Activated T-helper 9 cell treated with anti-CD3 and anti-CD28 coated beads, Interleukin-2, amount 50 U/mL, for 16 hours (primary cell): ENCODE data around the gene PPIA.

Source experiments
- DNase-seq: peaks from one replicate; pipeline ENCODE4 v3.0.0-alpha.2; 2020; ENCODE audit warnings: low read depth

The PPIA gene

GRCh38 chr7:44796504-44797328, at the start of gene PPIA:
Gene PPIA (plus strand): TSS chr7:44796681. CDS start chr7:44796725, 44 bp downstream.
- DNase-seq: peak; percentile 98

GRCh38 chr7:44748045-44748947, 48.2 kb upstream of the PPIA start, which contains the start of gene ZMIZ2:
Gene ZMIZ2 (plus strand): TSS chr7:44748847. CDS start chr7:44756250, 7,403 bp downstream.
- DNase-seq: peak; percentile 85

- DNase-seq: no peak
Observed at GRCh38 chr7:44748948-44749731, 47.3 kb upstream of the PPIA start.

- no peak for DNase-seq
Observed at GRCh38 chr7:44749992-44750391, 46.5 kb upstream of the PPIA start.

- DNase-seq: no peak
Observed at GRCh38 chr7:44750424-44750823, 46.1 kb upstream of the PPIA start.

- peak; percentile 44 for DNase-seq
Observed at GRCh38 chr7:44750921-44751571, 45.4 kb upstream of the PPIA start.

GRCh38 chr7:44752822-44753221, 43.7 kb upstream of the PPIA start:
- DNase-seq: no peak

GRCh38 chr7:44754802-44755697, 41.4 kb upstream of the PPIA start:
- no peak for DNase-seq

- no peak for DNase-seq
Observed at GRCh38 chr7:44755698-44756627, 40.5 kb upstream of the PPIA start.

- DNase-seq: no peak
Observed at GRCh38 chr7:44756904-44757303, 39.6 kb upstream of the PPIA start.

GRCh38 chr7:44757311-44757710, 39.2 kb upstream of the PPIA start:
- DNase-seq: no peak

GRCh38 chr7:44757739-44758138, 38.7 kb upstream of the PPIA start:
- no peak for DNase-seq

- no peak for DNase-seq
Observed at GRCh38 chr7:44759246-44759645, 37.2 kb upstream of the PPIA start.

- no peak for DNase-seq
Observed at GRCh38 chr7:44760034-44760580, 36.4 kb upstream of the PPIA start.

- no peak for DNase-seq
Observed at GRCh38 chr7:44761207-44762161, 35.0 kb upstream of the PPIA start.

GRCh38 chr7:44762300-44762699, 34.2 kb upstream of the PPIA start:
- DNase-seq: no peak

GRCh38 chr7:44762726-44763522, 33.6 kb upstream of the PPIA start:
- no peak for DNase-seq
